ENCODE results near the gene HELZ2.
"Not testable (repeated sequence)": the region's sequence is repeated elsewhere in the genome, so short reads cannot be mapped to it uniquely, and the experiment has no call there.

The HELZ2 gene

GRCh38 chr20:63565699-63566335 lies 8.2 kb downstream of the HELZ2 start:
- DNase-seq (ENCODE audit: low spot score), result no peak

- DNase-seq (ENCODE audit: low spot score), result no peak
These were observed 8.9 kb downstream of the HELZ2 start for GRCh38 chr20:63565021-63565698.

GRCh38 chr20:63564036-63564810 lies 9.8 kb downstream of the HELZ2 start:
- DNase-seq (ENCODE audit: low spot score), result no peak

GRCh38 chr20:63563225-63563935 lies 10.7 kb downstream of the HELZ2 start:
- no peak for DNase-seq (ENCODE audit: low spot score)

GRCh38 chr20:63562461-63563224 lies 11.4 kb downstream of the HELZ2 start:
- no peak for DNase-seq (ENCODE audit: low spot score)

- DNase-seq (ENCODE audit: low spot score), result no peak
These were observed 12.2 kb downstream of the HELZ2 start for GRCh38 chr20:63561624-63562396.

GRCh38 chr20:63560856-63561609 lies 13.0 kb downstream of the HELZ2 start:
- no peak for DNase-seq (ENCODE audit: low spot score)

GRCh38 chr20:63560333-63560805 lies 13.7 kb downstream of the HELZ2 start:
- DNase-seq (ENCODE audit: low spot score), result no peak

- not testable (repeated sequence) for DNase-seq (ENCODE audit: low spot score)
These were observed 14.3 kb downstream of the HELZ2 start for GRCh38 chr20:63559485-63560332.

- DNase-seq (ENCODE audit: low spot score), result no peak
These were observed 15.1 kb downstream of the HELZ2 start for GRCh38 chr20:63558804-63559484.

GRCh38 chr20:63557481-63557891 lies 16.6 kb downstream of the HELZ2 start:
- no peak for DNase-seq (ENCODE audit: low spot score)

- DNase-seq (ENCODE audit: low spot score), result no peak
These were observed 17.1 kb downstream of the HELZ2 start for GRCh38 chr20:63556873-63557478.

GRCh38 chr20:63555661-63556381 lies 18.2 kb downstream of the HELZ2 start:
- DNase-seq (ENCODE audit: low spot score), result no peak

GRCh38 chr20:63554361-63555278 lies 19.4 kb downstream of the HELZ2 start:
- no peak for DNase-seq (ENCODE audit: low spot score)

GRCh38 chr20:63553933-63554290 lies 20.1 kb downstream of the HELZ2 start, which contains the start of gene FNDC11:
Gene FNDC11 (plus strand): TSS chr20:63554159. CDS start chr20:63555664, 1,505 bp downstream.
- no peak for DNase-seq (ENCODE audit: low spot score)

Data from SK-N-DZ (cell line).